ENCODE data around the gene EHBP1L1. TPM values are rescaled to one million over a fixed set of nuclear protein-coding genes. Genes with fewer than 3 reads are reported as not detected.

Gene EHBP1L1
- total RNA-seq, 2 experiments from 2014 or later = 59.7 to 71.6 TPM

DNA sequence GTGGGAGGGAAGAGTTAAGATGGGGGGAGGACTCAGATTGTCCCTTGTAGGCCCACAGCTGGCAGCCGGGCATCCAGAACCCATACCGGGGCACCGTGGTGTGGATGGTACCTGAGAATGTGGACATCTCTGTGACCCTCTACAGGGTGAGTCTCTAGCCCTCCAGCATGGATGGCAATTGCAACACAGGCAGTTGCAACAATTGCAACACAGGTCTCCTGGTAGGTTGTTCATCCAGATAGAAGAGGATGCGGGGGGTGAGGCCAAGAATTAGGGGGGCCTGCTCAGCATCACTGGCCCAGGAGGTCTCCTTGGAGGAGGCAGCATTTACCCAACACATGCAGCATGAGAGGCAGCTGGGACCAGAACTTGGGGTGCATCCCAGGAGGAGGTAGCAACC is 3.4 kb downstream of the EHBP1L1 start:
- Histone ChIP-seq H4K20me1 (ENCODE audit: insufficient read depth, low read length) (no peaks in the 10 kb centered on the region), H3K36me3 (ENCODE audit: insufficient read depth, low read length) (peaks cover 22% of the 10 kb centered on the region), H3K9me2 (ENCODE audit: insufficient read depth, low read length) (no peaks in the 10 kb centered on the region), H3K79me2 (ENCODE audit: insufficient read depth, low read depth, low read length) (peaks cover 9% of the 10 kb centered on the region; the same call in 1 of the 2 replicates), H3K27ac (ENCODE audit: low read depth, low read length, poor library complexity, severe bottlenecking) (no peak overlapping the region), H2AFZ (ENCODE audit: low read length) (no peak overlapping the region), H3K4me1 (ENCODE audit: insufficient read depth, low read length, poor library complexity, severe bottlenecking) (peaks cover 32% of the 10 kb centered on the region), H3K4me3 (ENCODE audit: low read depth, low read length, poor library complexity, severe bottlenecking) (no peak overlapping the region), H3K4me2 (ENCODE audit: low read length) (no peak overlapping the region), H3K9me3 (ENCODE audit: low read length) (no peaks in the 10 kb centered on the region)
- ChIA-PET CTCF (ENCODE audit: unreplicated experiment) (no interaction called here), POLR2A (interaction anchor here (1.3 kb wide), 1 partner anchor 8 kb away, joined by 7 read pairs; no protein-coding TSS in a partner anchor)
- TF ChIP-seq, protein P1, sequence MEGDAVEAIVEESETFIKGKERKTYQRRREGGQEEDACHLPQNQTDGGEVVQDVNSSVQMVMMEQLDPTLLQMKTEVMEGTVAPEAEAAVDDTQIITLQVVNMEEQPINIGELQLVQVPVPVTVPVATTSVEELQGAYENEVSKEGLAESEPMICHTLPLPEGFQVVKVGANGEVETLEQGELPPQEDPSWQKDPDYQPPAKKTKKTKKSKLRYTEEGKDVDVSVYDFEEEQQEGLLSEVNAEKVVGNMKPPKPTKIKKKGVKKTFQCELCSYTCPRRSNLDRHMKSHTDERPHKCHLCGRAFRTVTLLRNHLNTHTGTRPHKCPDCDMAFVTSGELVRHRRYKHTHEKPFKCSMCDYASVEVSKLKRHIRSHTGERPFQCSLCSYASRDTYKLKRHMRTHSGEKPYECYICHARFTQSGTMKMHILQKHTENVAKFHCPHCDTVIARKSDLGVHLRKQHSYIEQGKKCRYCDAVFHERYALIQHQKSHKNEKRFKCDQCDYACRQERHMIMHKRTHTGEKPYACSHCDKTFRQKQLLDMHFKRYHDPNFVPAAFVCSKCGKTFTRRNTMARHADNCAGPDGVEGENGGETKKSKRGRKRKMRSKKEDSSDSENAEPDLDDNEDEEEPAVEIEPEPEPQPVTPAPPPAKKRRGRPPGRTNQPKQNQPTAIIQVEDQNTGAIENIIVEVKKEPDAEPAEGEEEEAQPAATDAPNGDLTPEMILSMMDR (conservative IDR thresholded peaks at IDR 0.05; ENCODE audit: low read length) = no peak
- TF ChIP-seq EZH2phosphoT487 (IDR thresholded peaks at IDR 0.05; ENCODE audit: borderline replicate concordance, low read depth, low read length) = no peak
- DNase-seq (ENCODE audit: low spot score) = no peak
- intact Hi-C loops (cut with micrococcal nuclease; ENCODE audit: unreplicated experiment) = loop anchor here (10.0 kb wide), 1 partner anchor 724 kb away; no protein-coding TSS in a partner anchor
- BruUV-seq (replicated peaks) = no TSS peak

- no peak overlapping the region for H3K4me3 ChIP-seq (ENCODE audit: low read depth, low read length, poor library complexity, severe bottlenecking)
- BruUV-seq (replicated peaks) = no TSS peak
- POLR2A ChIA-PET = interaction anchor here (1.3 kb wide), 1 partner anchor 7 kb away, joined by 7 read pairs; no protein-coding TSS in a partner anchor
- DNase-seq (ENCODE audit: low spot score) = no peak
- H3K27ac ChIP-seq (ENCODE audit: low read depth, low read length, poor library complexity, severe bottlenecking) = no peak overlapping the region
- intact Hi-C loops (cut with micrococcal nuclease; ENCODE audit: unreplicated experiment) = no loop called here
- H3K9me3 ChIP-seq (ENCODE audit: low read length) = no peaks in the 10 kb centered on the region
- no peaks in the 10 kb centered on the region for H4K20me1 ChIP-seq (ENCODE audit: insufficient read depth, low read length)
- no peak overlapping the region for H3K4me2 ChIP-seq (ENCODE audit: low read length)
- H3K9me2 ChIP-seq (ENCODE audit: insufficient read depth, low read length) = no peaks in the 10 kb centered on the region
- H2AFZ ChIP-seq (ENCODE audit: low read length) = no peak overlapping the region
- CTCF ChIA-PET (ENCODE audit: unreplicated experiment) = no interaction called here
- peaks cover 25% of the 10 kb centered on the region for H3K4me1 ChIP-seq (ENCODE audit: insufficient read depth, low read length, poor library complexity, severe bottlenecking)
- H3K79me2 ChIP-seq (ENCODE audit: insufficient read depth, low read depth, low read length) = peaks cover 9% of the 10 kb centered on the region; the same call in 1 of the 2 replicates
- no peak for TF ChIP-seq EZH2phosphoT487 (IDR thresholded peaks at IDR 0.05; ENCODE audit: borderline replicate concordance, low read depth, low read length)
- TF ChIP-seq, protein P1 (conservative IDR thresholded peaks at IDR 0.05; ENCODE audit: low read length) = no peak
- H3K36me3 ChIP-seq (ENCODE audit: insufficient read depth, low read length) = peaks cover 23% of the 10 kb centered on the region
Observed at GRCh38 chr11:65580031-65580692, 4.3 kb downstream of the EHBP1L1 start.

DNA sequence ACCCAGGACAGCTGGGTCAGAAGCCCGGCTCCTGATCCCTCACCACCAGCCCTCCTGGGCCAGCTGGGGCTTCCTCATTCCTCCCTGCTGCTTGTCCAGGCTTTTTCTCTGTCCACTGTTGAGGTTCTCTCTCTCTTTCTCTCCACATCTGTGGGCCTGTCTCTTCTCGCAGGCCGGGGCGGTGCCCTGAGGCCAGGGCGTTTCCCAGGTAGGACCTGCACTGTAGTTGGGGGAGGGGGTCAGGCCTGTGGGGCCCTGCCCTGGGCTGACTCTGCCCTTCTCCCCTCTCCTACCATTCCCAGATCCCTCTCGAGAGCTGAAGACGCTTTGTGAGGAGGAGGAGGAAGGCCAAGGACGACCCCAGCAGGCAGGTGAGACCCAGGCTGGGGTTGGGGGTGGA is 4.9 kb downstream of the EHBP1L1 start:
- H4K20me1 ChIP-seq (ENCODE audit: insufficient read depth, low read length) = no peaks in the 10 kb centered on the region
- intact Hi-C loops (cut with micrococcal nuclease; ENCODE audit: unreplicated experiment) = no loop called here
- no peak for TF ChIP-seq EZH2phosphoT487 (IDR thresholded peaks at IDR 0.05; ENCODE audit: borderline replicate concordance, low read depth, low read length)
- TF ChIP-seq, protein P1 (conservative IDR thresholded peaks at IDR 0.05; ENCODE audit: low read length) = no peak
- no peak overlapping the region for H3K27ac ChIP-seq (ENCODE audit: low read depth, low read length, poor library complexity, severe bottlenecking)
- DNase-seq (ENCODE audit: low spot score) = no peak
- peaks cover 26% of the 10 kb centered on the region for H3K36me3 ChIP-seq (ENCODE audit: insufficient read depth, low read length)
- H3K9me2 ChIP-seq (ENCODE audit: insufficient read depth, low read length) = no peaks in the 10 kb centered on the region
- no peak overlapping the region for H2AFZ ChIP-seq (ENCODE audit: low read length)
- no peak overlapping the region for H3K4me3 ChIP-seq (ENCODE audit: low read depth, low read length, poor library complexity, severe bottlenecking)
- H3K4me1 ChIP-seq (ENCODE audit: insufficient read depth, low read length, poor library complexity, severe bottlenecking) = peaks cover 20% of the 10 kb centered on the region
- BruUV-seq (replicated peaks) = no TSS peak
- no peak overlapping the region for H3K4me2 ChIP-seq (ENCODE audit: low read length)
- POLR2A ChIA-PET = no interaction called here
- CTCF ChIA-PET (ENCODE audit: unreplicated experiment) = no interaction called here
- no peaks in the 10 kb centered on the region for H3K9me3 ChIP-seq (ENCODE audit: low read length)
- peaks cover 9% of the 10 kb centered on the region; the same call in 1 of the 2 replicates for H3K79me2 ChIP-seq (ENCODE audit: insufficient read depth, low read depth, low read length)

Measured in OCI-LY7 (cell line).